Thoracic aorta (tissue), 2 donors: ENCODE results near the gene WWC2. TPM values are rescaled to one million over a fixed set of nuclear protein-coding genes. Genes with fewer than 3 reads are reported as not detected.

Experiments used
- ATAC-seq: fragments of 150-250 bp; one replicate; pipeline ENCODE4 v1.8.0; 2017; ENCODE audit warnings: low read depth; ENCODE audit not compliant: insufficient number of reproducible peaks, low FRiP score
- DNase-seq: peaks from one replicate; pipeline ENCODE4 v3.0.0-alpha.2; 2020; ENCODE audit warnings: low spot score
- H3K27ac ChIP-seq, 2 donors: fragments of 200-600 bp; sonication (generic); 1 replicate in 1 of 2; 2 replicates in 1 of 2; pipeline ENCODE4 v1.5.1; 2016; ENCODE audit warnings: mild to moderate bottlenecking in 2 of 2, moderate library complexity in 2 of 2
- H3K27me3 ChIP-seq: fragments of 200-600 bp; sonication (generic); replicated peaks from 2 replicates; pipeline ENCODE4 v1.6.0; 2016; ENCODE audit warnings: mild to moderate bottlenecking; ENCODE audit not compliant: insufficient read depth
- H3K36me3 ChIP-seq: fragments of 200-600 bp; sonication (generic); one replicate; pipeline ENCODE4 v1.5.1; 2016
- H3K4me1 ChIP-seq, 2 donors: fragments of 200-600 bp; sonication (generic); 1 replicate in 1 of 2; 2 replicates in 1 of 2; pipeline versions ENCODE4 v1.5.1 to v1.6.0; 2016; ENCODE audit warnings: low read depth in 2 of 2, mild to moderate bottlenecking in 1 of 2; ENCODE audit not compliant: control insufficient read depth in 1 of 2
- H3K4me3 ChIP-seq: fragments of 200-600 bp; sonication (generic); 2 replicates; pipeline ENCODE4 v1.5.1; 2016; ENCODE audit warnings: mild to moderate bottlenecking
- H3K9me3 ChIP-seq: fragments of 200-600 bp; sonication (generic); 2 replicates; pipeline ENCODE4 v1.5.1; 2016
- total RNA-seq, 2 donors: library from RNA; depleted of rRNA; stranded (reverse); fragments of >200 nt; gene quantifications; one replicate each; pipeline versions ENCODE4 v1.1.0 to v1.2.3, GENCODE V29; 2016
- TF ChIP-seq, protein P1 (sequence below): fragments of 200-600 bp; sonication (generic); IDR thresholded peaks from one replicate; pipeline ENCODE4 v1.5.1; 2019; ENCODE audit warnings: antibody characterized with exemption

WWC2 gene
- total RNA-seq, 2 donors from 2014 or later = 21.1 to 44.8 TPM

DNA sequence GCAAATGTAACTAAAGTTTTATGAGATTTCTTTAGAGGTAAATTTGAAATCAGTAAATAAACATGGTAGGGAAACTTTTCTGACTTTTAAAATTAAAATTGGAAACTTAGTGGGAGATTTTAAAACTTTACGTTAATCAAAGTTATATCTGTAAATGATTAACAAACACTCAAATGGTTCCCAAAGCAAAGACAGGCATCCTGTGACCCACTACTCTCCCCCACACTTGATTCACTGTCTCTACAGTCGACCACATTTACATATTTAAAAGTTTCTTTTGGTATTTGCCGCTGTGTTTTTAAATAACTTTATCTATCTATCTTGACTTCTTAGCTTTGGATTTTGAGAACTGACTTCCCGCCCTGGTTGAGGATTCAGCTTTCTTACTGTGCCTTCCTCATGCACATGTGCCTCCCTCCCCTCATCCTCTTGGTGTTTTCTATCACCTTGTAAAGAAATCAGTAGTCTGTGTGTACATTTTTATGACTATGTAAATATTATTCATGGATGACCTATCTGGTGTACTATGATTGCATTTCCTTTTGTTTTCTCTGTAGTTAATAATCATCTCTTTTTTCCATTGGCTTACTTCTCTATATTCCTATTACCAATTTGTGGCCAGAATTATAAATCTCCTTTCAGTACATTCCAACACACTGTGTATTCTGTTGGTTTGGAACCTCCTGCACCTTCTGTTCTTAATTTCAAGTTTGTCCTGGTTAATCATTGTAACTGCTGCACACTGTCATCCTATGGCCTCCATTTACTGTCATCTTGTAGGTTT, 72.6 kb downstream of the WWC2 start:
- TF ChIP-seq, protein P1, sequence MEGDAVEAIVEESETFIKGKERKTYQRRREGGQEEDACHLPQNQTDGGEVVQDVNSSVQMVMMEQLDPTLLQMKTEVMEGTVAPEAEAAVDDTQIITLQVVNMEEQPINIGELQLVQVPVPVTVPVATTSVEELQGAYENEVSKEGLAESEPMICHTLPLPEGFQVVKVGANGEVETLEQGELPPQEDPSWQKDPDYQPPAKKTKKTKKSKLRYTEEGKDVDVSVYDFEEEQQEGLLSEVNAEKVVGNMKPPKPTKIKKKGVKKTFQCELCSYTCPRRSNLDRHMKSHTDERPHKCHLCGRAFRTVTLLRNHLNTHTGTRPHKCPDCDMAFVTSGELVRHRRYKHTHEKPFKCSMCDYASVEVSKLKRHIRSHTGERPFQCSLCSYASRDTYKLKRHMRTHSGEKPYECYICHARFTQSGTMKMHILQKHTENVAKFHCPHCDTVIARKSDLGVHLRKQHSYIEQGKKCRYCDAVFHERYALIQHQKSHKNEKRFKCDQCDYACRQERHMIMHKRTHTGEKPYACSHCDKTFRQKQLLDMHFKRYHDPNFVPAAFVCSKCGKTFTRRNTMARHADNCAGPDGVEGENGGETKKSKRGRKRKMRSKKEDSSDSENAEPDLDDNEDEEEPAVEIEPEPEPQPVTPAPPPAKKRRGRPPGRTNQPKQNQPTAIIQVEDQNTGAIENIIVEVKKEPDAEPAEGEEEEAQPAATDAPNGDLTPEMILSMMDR = no peak
- H3K4me3 ChIP-seq = no peak overlapping the region
- H3K4me1 ChIP-seq = peaks cover 22 to 46% of the 10 kb centered on the region in 2 donors

DNA sequence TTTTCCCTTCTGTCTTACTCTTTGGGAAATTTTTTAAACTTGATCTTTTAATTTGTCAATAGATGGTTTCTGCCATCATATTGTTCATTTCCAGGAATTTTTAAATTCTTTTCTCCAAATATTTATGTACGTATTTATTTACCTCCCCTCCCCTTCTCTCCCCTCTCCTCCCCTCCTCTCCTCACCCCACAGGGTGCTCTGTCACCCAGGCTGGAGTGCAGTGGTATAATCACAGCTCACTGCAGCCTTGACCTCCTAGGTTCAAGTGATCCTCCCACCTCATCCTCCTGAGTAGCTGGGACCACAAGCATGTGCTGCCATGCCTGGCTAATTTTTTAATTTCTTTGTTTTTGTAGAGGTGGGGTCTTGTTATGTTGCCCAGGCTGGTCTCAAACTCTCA, 73.8 kb downstream of the WWC2 start:
- Histone ChIP-seq H3K4me3 (no peak overlapping the region), H3K36me3 (no peaks in the 10 kb centered on the region), H3K27ac (no peak overlapping the region), H3K4me1 (peaks cover 23 to 46% of the 10 kb centered on the region in 2 donors), H3K9me3 (no peaks in the 10 kb centered on the region), H3K27me3 (no peaks in the 10 kb centered on the region)
- DNase-seq (no peak), ATAC-seq (no peak)
- TF ChIP-seq, protein P1 = no peak

More for the DNA sequence above, 72.6 kb downstream of the WWC2 start:
- DNase-seq = no peak
- Histone ChIP-seq H3K9me3 (no peaks in the 10 kb centered on the region), H3K27me3 (no peaks in the 10 kb centered on the region), H3K36me3 (no peaks in the 10 kb centered on the region), H3K27ac (no peak overlapping the region)
- ATAC-seq = no peak

DNA sequence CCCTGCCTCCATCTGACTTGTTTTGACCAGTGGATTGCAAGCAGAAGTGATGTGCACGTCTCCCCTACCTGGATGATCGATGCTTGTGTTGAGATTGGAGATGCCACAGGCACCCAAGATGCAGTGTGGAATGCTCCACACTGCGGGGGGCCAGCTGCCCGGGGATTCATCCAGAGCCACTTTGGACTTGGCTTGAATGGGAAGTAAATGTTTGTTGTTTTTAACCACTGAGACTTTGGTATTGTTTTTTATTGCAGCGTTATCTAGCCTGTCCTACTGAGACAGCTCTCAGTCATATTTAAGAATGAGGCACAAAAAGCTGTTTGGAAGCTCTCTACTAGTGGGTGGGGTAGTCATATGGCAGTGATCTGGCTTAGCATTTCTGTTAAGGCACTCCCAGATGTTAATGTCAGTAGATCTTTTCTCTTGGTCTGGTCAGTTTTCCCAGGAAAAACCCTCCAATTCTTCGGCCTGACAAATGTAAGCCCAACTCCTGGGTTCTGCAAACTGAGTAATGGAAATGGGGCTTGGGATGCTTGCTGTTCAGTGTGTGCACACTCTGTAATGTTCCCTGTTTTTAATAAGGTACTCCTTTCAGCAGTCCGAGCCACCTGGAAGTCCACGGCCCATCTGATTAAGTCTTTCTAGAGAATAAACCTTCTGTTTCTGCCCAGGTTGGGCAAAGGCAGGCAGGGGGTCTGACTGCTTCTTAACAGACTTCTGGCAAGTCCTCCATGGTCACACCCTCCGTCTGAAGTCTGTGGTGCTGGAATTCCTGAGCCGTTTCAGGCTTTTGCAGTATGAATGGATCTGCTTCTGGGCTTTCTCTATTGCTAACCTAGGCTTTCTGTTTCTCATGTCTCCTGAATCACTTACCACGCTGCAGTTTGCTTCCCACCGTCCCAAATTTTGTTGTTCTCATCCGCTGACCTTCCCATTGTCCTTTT, 74.8 kb downstream of the WWC2 start:
- no peaks in the 10 kb centered on the region for H3K36me3 ChIP-seq
- no peak overlapping the region for H3K27ac ChIP-seq
- no peaks in the 10 kb centered on the region for H3K9me3 ChIP-seq
- H3K4me3 ChIP-seq = no peak overlapping the region
- ATAC-seq (no peak), DNase-seq (no peak)
- TF ChIP-seq, protein P1 = no peak
- no peaks in the 10 kb centered on the region for H3K27me3 ChIP-seq
- H3K4me1 ChIP-seq = peaks cover 23 to 46% of the 10 kb centered on the region in 2 donors

GRCh38 chr4:183175631-183176232, 76.7 kb downstream of the WWC2 start:
- Histone ChIP-seq H3K9me3 (no peaks in the 10 kb centered on the region), H3K4me1 (peaks cover 23 to 37% of the 10 kb centered on the region in 2 donors), H3K4me3 (no peak overlapping the region), H3K27me3 (no peaks in the 10 kb centered on the region), H3K36me3 (no peaks in the 10 kb centered on the region), H3K27ac (no peak overlapping the region)
- DNase-seq (no peak), ATAC-seq (no peak)
- TF ChIP-seq, protein P1 = no peak

DNA sequence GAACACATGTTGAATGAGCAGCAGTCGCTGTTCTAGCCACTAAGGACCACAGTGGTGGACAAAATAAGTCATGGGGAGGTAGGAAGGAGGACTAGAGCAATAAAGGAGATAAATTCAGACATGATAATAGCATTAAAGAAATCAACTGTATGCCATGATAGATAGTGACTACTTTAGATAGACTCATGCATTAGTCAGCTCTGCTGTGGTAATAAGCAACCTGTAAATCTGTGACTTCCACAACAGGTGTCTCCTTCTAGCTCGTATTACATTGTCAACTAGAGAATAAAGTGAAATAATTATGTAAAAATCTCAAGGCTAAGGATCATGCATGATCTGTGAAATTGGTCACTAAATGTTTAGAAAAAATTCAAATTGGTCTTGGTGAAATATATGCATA, 77.9 kb downstream of the WWC2 start:
- TF ChIP-seq, protein P1 = no peak
- peaks cover 19 to 32% of the 10 kb centered on the region in 2 donors for H3K4me1 ChIP-seq
- no peak overlapping the region for H3K4me3 ChIP-seq
- no peak overlapping the region for H3K27ac ChIP-seq
- DNase-seq = no peak
- no peaks in the 10 kb centered on the region for H3K36me3 ChIP-seq
- H3K9me3 ChIP-seq = no peaks in the 10 kb centered on the region
- no peak for ATAC-seq
- no peaks in the 10 kb centered on the region for H3K27me3 ChIP-seq
